ENCODE results near the gene TET2.
A peak's percentile ranks its signal among the peaks of the same experiment; 100 is the strongest.

Gene TET2

DNA sequence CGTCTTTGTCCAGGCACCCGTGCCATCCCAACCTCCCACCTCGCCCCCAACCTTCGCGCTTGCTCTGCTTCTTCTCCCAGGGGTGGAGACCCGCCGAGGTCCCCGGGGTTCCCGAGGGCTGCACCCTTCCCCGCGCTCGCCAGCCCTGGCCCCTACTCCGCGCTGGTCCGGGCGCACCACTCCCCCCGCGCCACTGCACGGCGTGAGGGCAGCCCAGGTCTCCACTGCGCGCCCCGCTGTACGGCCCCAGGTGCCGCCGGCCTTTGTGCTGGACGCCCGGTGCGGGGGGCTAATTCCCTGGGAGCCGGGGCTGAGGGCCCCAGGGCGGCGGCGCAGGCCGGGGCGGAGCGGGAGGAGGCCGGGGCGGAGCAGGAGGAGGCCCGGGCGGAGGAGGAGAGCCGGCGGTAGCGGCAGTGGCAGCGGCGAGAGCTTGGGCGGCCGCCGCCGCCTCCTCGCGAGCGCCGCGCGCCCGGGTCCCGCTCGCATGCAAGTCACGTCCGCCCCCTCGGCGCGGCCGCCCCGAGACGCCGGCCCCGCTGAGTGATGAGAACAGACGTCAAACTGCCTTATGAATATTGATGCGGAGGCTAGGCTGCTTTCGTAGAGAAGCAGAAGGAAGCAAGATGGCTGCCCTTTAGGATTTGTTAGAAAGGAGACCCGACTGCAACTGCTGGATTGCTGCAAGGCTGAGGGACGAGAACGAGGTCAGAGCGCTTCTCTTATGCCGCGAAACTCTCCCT lies at the start of gene TET2:
Gene TET2 (plus strand): TSS at position 601 of the 740 bp plus-strand sequence. CDS start 87,067 bp downstream, outside the sequence.
- DNase-seq, result peak; percentile 76

- DNase-seq, result no peak
These were observed 44.7 kb upstream of the TET2 start for GRCh38 chr4:105102016-105102415.

DNA sequence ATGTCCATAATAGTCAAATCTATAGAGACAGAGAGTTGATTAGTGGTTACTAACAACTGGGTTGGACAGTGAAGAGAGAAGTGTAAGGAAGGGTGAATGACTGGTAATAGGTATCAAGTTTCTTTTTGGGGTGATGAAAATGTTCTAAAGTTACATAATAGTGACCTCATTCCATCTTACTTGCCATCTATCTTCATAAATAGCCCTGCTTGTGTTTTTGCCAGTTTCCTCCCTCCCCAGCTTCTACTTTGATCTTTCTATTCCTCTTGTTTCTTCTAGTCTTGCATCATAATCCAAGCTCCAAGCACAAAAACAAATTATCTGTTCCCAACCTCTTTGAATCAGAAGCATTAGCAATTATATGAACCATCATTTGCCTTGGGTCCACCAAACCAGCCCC lies 40.2 kb upstream of the TET2 start:
- no peak for DNase-seq

DNA sequence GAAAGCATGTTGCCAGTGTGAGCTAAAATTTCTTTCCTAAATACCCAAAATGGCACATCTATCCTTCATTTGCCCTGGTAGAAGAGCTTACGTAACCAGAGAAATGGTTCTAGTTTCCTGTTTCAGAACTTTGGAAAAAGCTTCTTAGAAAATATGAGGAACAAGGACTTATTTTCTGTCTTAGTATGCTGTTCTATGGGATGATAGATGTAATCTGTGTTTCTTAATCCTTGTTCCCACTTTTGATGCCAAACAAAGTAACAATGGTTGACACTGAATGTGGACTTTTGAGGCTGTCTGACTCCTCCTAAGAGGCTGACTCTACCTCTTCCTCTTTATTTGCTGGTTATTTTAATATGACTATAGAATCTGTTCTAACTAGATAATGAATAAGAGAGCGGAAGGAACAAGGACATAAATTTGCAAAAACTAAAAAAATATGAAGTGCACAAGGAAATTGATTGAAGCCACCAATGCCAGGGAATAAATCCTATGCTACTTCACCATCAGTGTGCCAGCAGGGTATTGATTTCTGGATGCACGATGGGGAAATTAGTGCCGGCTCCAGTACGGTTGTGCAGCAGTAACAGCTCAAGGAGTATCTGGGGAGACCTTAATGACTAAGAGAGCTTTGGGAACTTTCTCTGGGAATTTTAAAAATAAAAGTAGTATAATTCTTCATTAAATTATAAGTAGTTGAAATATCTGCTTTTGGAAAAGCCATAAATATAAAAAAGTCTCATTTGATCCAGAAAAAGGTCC lies 39.4 kb upstream of the TET2 start:
- no peak for DNase-seq

DNA sequence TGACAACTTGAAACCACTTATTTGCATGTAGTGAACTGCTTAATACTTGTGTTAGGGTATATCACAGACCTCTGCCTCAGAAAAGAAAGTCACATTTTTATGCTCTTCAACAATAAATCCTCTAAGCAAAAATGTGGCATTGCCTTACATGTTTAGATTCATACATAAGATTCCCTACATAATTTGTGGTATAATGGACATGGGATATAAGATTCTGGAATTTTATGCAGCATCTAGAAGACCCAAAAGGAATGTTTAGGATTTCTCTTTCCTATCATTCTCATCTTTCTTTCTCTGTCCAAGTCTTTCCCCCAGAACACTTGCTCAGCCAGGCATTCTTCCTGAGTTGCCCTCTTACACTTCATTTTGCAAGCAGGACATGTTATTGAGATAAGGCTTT lies 37.7 kb upstream of the TET2 start:
- no peak for DNase-seq

DNA sequence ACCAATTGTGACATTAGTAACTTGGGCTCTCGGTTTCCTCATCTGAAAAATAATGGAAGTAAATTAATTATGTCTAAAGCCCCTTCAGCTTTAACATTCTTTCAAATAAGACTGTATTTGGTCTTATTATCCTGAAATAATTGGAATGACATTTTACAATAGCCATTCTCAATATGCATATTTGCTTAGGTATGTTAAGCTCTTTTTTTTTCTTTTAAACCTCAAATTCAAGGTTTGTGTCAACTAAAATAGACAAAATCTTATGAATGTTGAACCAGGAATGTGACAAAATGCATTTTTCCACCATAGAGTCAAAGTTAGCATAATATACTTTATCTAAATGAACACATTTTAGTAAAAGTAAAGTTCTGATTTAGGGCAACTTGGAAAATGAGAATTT lies 34.4 kb upstream of the TET2 start:
- DNase-seq, result no peak

GRCh38 chr4:105113800-105114199 lies 32.9 kb upstream of the TET2 start:
- DNase-seq, result no peak

GRCh38 chr4:105116616-105117319 lies 29.9 kb upstream of the TET2 start:
- DNase-seq, result no peak

DNA sequence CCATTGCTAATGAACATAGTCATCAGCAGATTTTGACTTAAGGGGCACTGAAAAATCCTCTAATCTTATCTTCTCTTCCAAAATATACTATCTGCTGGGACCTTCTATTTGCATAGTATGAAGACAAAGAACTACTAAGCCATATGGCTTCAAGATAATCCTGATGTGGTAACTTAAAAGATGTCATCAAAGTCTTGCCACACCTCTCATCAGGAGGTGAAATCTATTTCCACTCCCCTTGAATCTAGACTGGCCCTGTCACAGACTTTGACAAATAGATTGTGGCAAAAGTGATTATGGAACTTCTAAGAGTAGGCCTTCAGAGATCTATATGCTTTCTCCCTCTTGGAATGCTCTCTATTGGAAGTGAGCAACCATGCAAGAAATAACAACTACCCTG lies 27.3 kb upstream of the TET2 start:
- no peak for DNase-seq

GRCh38 chr4:105120626-105121025 lies 26.1 kb upstream of the TET2 start:
- no peak for DNase-seq

GRCh38 chr4:105122350-105122749 lies 24.3 kb upstream of the TET2 start:
- no peak for DNase-seq

DNA sequence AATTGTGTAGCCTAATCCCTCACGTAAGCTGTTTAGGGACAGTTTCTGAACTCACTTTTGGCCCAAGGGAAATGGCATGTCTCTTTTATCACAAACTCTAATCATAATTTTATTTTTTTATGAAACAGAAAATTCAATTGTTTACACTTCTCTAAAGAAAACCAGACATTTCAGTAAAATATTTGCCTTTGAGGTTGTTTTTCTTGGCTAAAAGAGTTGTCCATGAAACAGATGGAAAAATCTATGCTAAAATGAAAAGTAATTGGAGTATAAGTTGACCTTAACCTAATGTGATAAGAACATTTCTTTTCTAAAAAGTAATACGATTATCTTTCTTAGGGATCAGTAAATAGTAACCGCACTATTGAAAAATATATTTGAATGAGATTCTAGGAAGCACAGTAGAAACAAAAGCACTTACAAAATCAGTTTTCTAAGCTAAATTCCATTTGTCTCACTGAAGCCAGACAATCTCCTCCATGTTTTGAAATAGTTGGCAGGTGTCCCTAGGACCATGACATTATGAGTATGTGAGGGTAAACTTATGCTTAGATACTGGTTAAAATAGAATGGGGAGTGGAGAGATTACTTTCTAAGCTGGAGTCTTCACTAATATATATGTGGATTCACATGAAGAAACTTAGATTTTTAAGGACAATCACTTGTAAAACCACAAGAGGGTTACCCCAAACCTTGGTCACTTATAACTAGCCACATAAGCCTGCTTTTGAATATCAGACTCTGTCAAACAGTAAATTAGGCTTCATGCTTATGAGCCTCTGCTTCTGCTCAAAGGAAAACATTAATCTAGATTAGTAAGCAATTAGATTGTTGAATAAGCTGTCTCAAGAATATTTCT lies 20.1 kb upstream of the TET2 start:
- no peak for DNase-seq

GRCh38 chr4:105127170-105127445 lies 19.6 kb upstream of the TET2 start:
- no peak for DNase-seq

GRCh38 chr4:105128208-105128607 lies 18.5 kb upstream of the TET2 start:
- no peak for DNase-seq

GRCh38 chr4:105129286-105130040 lies 17.2 kb upstream of the TET2 start:
- DNase-seq, result no peak

- no peak for DNase-seq
These were observed 15.7 kb upstream of the TET2 start for GRCh38 chr4:105130945-105131344.

GRCh38 chr4:105133976-105134375 lies 12.7 kb upstream of the TET2 start:
- DNase-seq, result no peak

DNA sequence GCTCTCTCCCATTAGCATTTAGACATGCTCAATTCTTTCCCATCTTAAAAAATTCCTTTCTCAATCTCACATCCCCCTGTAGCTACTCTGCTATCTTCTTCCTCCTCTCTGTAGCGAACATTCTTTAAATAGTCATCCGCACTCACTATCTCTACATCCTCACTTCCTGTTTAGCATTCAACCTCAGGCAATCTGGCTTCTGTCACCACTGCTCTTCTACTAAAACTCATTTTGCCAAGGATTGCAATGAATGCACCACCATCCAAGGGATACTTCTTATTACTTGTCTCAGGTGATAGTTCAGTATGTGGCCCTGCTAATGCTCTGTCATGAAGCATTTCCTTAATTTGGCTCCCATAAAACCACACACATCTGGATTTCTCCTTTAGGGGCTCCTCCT lies 10.9 kb upstream of the TET2 start:
- DNase-seq, result no peak

DNA sequence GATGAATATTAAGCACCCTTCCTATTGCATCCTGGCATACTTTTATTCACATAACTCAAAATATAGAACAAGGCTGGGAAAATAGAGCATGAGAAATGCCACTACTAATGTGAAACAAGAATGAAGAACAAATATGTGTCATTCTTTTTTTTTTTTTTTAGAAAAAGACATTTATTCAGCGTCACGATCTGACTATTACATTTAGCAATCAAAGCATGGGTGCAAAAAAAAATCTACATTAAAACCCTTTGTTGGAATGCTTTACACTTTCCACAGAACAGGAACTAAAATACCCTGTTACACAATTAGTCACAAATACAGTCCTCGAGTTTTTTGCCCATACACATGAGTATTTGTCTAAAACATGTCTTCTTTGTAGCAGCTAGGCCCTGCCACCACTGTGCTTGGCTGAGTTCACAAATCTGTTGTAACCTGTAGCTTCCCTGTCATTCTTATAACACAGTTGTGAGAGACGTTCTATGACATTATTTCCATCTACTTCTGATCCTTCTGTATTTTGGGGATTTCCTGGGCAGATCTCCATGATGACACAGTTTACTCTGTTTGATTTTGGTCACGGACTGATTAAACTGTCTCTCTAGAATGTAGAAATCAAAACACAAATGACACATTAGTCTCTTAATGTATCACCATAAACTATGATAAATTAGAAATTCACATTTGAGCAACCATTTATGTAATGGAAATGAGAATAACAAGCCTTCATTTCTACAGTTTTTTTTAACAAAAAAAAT lies 9.4 kb upstream of the TET2 start:
- no peak for DNase-seq

- DNase-seq, result peak; percentile 5
These were observed 7.0 kb upstream of the TET2 start for GRCh38 chr4:105139646-105140045.

GRCh38 chr4:105140684-105141490 lies 5.8 kb upstream of the TET2 start:
- peak; percentile 43 for DNase-seq
